A673 (cell line): ENCODE measurements around the gene ZNF442.

ENCODE experiments used
- CTCF ChIP-seq: fragments of 300-800, 200-600 bp; sonication (generic); conservative IDR thresholded peaks from 2 replicates; pipeline ENCODE4 v1.5.1; 2017; ENCODE audit warnings: low read depth, mild to moderate bottlenecking, antibody characterized with exemption, low read length, moderate library complexity, mixed read lengths
- EZH2 ChIP-seq: fragments of 200-600 bp; sonication (generic); IDR thresholded peaks from 2 replicates; pipeline ENCODE4 v1.6.1; 2017; ENCODE audit warnings: borderline replicate concordance, low read depth, mild to moderate bottlenecking, mixed read lengths, antibody characterized with exemption, low read length; ENCODE audit not compliant: poor library complexity, severe bottlenecking

GRCh38 chr19:12314553-12314952 is 50.9 kb downstream of the ZNF442 start:
- TF ChIP-seq CTCF (no peak), EZH2 (no peak)
